Nephron (organoid): ENCODE results near the gene CTNNA3.

Source experiments
- H3K27ac Mint-ChIP-seq, 3 experiments: 2 replicates each; pipeline ENCODE4 v1.8.0; 2020; ENCODE audit warnings: mixed read lengths in 3 of 3, mild to moderate bottlenecking in 2 of 3, moderate library complexity in 1 of 3
- H3K27me3 Mint-ChIP-seq: 2 replicates; pipeline ENCODE4 v1.8.0; 2021; ENCODE audit warnings: low read depth, mild to moderate bottlenecking, moderate library complexity, mixed read lengths
- H3K36me3 Mint-ChIP-seq: 2 replicates; pipeline ENCODE4 v1.8.0; 2020; ENCODE audit warnings: low read depth, mixed read lengths
- H3K4me1 Mint-ChIP-seq: 2 replicates; pipeline ENCODE4 v1.8.0; 2020; ENCODE audit warnings: mixed read lengths
- H3K4me3 Mint-ChIP-seq, 3 experiments: 2 replicates each; pipeline ENCODE4 v1.8.0; 2020; ENCODE audit warnings: mild to moderate bottlenecking in 3 of 3, mixed read lengths in 3 of 3, moderate library complexity in 2 of 3
- H3K9me3 Mint-ChIP-seq: 2 replicates; pipeline ENCODE4 v1.8.0; 2020; ENCODE audit warnings: mixed read lengths
- CTCF ChIP-seq, 3 experiments: fragments of 200-600 bp; sonication (generic); IDR thresholded peaks; one replicate each; pipeline ENCODE4 v1.5.0; 2021; ENCODE audit warnings: antibody characterized with exemption in 3 of 3; ENCODE audit not compliant: unreplicated experiment in 3 of 3

Gene CTNNA3

GRCh38 chr10:67476201-67476600, 219.8 kb downstream of the CTNNA3 start:
- Mint-ChIP-seq H3K9me3 (peaks cover 36% of the 10 kb centered on the region), H3K4me3 (no peak overlapping the region), H3K4me1 (no peaks in the 10 kb centered on the region), H3K27ac (no peak overlapping the region), H3K27me3 (no peaks in the 10 kb centered on the region), H3K36me3 (no peaks in the 10 kb centered on the region)
- TF ChIP-seq CTCF (IDR thresholded peaks at IDR 0.05; ENCODE audit: unreplicated experiment in 3 of 3), result no peak

GRCh38 chr10:67473850-67474633, 222.0 kb downstream of the CTNNA3 start:
- H3K9me3 Mint-ChIP-seq, result peaks cover 21% of the 10 kb centered on the region
- no peaks in the 10 kb centered on the region for H3K4me1 Mint-ChIP-seq
- no peak for TF ChIP-seq CTCF (IDR thresholded peaks at IDR 0.05; ENCODE audit: unreplicated experiment in 3 of 3)
- no peak overlapping the region for H3K27ac Mint-ChIP-seq
- H3K4me3 Mint-ChIP-seq, result no peak overlapping the region
- H3K36me3 Mint-ChIP-seq, result no peaks in the 10 kb centered on the region
- H3K27me3 Mint-ChIP-seq, result no peaks in the 10 kb centered on the region

- Mint-ChIP-seq H3K9me3 (peaks cover 5% of the 10 kb centered on the region), H3K27me3 (no peaks in the 10 kb centered on the region), H3K4me1 (no peaks in the 10 kb centered on the region), H3K4me3 (no peak overlapping the region), H3K27ac (no peak overlapping the region), H3K36me3 (no peaks in the 10 kb centered on the region)
- TF ChIP-seq CTCF (IDR thresholded peaks at IDR 0.05; ENCODE audit: unreplicated experiment in 3 of 3), result no peak
Observed at GRCh38 chr10:67471022-67471421, 225.0 kb downstream of the CTNNA3 start.

GRCh38 chr10:67464278-67464677, 231.7 kb downstream of the CTNNA3 start:
- Mint-ChIP-seq H3K9me3 (no peaks in the 10 kb centered on the region), H3K27ac (no peak overlapping the region), H3K4me1 (no peaks in the 10 kb centered on the region), H3K36me3 (no peaks in the 10 kb centered on the region), H3K27me3 (peaks cover 8% of the 10 kb centered on the region), H3K4me3 (no peak overlapping the region)
- no peak for TF ChIP-seq CTCF (IDR thresholded peaks at IDR 0.05; ENCODE audit: unreplicated experiment in 3 of 3)

- Mint-ChIP-seq H3K36me3 (no peaks in the 10 kb centered on the region), H3K27me3 (no peaks in the 10 kb centered on the region), H3K27ac (no peak overlapping the region), H3K4me1 (peaks cover 8% of the 10 kb centered on the region), H3K9me3 (peaks cover 10% of the 10 kb centered on the region), H3K4me3 (no peak overlapping the region)
- TF ChIP-seq CTCF (IDR thresholded peaks at IDR 0.05; ENCODE audit: unreplicated experiment in 3 of 3), result no peak
Observed at GRCh38 chr10:67452892-67453291, 243.1 kb downstream of the CTNNA3 start.
